Measurements from ENCODE around the gene TMEM108.

- no peak for TF ChIP-seq GATA2 (IDR thresholded peaks at IDR 0.05; ENCODE audit: low read depth, low read length)
- no peak for TF ChIP-seq GATA3 (IDR thresholded peaks at IDR 0.05; ENCODE audit: low read depth, low read length)
Observed at GRCh38 chr3:133441867-133442270, 403.7 kb downstream of the TMEM108 start.

Measured in SH-SY5Y (cell line).